Tibial nerve (tissue), 3 donors: ENCODE measurements around the gene SAMD8.

Source experiments
- CTCF ChIP-seq, 5 experiments: fragments of 200-600 bp in 3 of 5; fragments of 450-650 bp in 2 of 5; sonication (generic) in 3 of 5; IDR thresholded peaks; one replicate each; pipeline ENCODE4 v1.5.1; 2016 to 2019; ENCODE audit warnings: antibody characterized with exemption in 5 of 5, mild to moderate bottlenecking in 3 of 5, moderate library complexity in 2 of 5
- POLR2A ChIP-seq, 2 donors: fragments of 450-650 bp; IDR thresholded peaks; one replicate each; pipeline ENCODE4 v1.6.1; 2017; ENCODE audit warnings: antibody characterized with exemption in 2 of 2, mild to moderate bottlenecking in 2 of 2, moderate library complexity in 2 of 2

- TF ChIP-seq CTCF (IDR thresholded peaks at IDR 0.05) (no peak), POLR2A (IDR thresholded peaks at IDR 0.05) (no peak)
Observed at GRCh38 chr10:75080554-75080953, 30.9 kb upstream of the SAMD8 start.
